ENCODE results near the gene MNAT1.
A peak's percentile ranks its signal among the peaks of the same experiment; 100 is the strongest.
"Not testable (repeated sequence)": the region's sequence is repeated elsewhere in the genome, so short reads cannot be mapped to it uniquely, and the experiment has no call there.

MNAT1 gene

DNA sequence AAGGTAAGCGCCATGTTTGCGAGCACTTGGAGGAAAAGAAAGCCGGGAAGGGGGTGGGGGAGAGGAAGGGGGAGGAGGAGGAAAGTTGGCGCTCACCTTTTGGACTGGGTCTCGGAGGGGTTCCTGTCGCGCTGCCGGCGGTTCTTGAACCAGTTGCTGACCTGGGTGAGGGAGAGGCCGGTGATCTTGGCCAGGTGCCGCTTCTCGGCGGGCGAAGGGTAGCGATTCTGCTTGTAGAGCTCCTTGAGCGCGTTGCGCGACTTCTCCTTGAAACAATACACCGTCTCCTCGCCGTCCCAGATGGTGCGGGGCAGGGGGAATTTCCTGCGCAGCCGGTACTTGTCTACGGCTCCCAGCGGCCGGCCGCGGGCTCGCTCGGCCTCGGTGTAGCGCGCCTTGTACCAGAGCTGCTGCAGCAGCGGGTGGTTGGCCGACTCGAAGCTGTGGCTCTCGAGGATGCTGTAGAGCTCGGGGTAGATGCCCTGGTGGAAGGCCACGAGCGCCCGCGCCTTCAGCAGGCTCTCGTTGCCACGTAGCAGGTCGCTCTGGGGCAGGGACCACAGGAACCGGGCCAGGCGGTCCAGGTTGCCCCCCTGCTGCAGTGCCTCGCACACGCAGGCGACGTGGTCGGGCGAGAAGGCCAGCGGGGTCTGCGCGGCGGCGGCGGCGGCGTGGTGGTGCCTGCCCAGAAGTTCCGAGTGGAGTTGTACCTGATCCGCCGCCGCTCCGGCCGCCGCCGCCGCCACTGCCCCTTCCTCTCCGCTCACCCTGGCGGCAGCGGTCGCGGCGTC lies 11.2 kb upstream of the MNAT1 start:
- Mint-ChIP-seq H3K27me3 (peaks cover 47% of the 10 kb centered on the region), H3K9me3 (ENCODE audit: low read depth) (no peaks in the 10 kb centered on the region), H3K36me3 (peaks cover 3% of the 10 kb centered on the region), H3K4me1 (ENCODE audit: low read depth) (peaks cover 18% of the 10 kb centered on the region), H3K27ac (no peak overlapping the region), H3K4me3 (peak overlapping the region; percentile 87)

GRCh38 chr14:60723907-60724618 lies 10.5 kb upstream of the MNAT1 start, which contains the start of gene SIX4:
TSS of gene SIX4 (minus strand) at chr14:60724351. CDS start at chr14:60724074, 277 bp downstream.
- Mint-ChIP-seq H3K27ac (no peak within 1 kb of the TSS), H3K27me3 (peaks cover 48% of the 10 kb centered on the region), H3K9me3 (ENCODE audit: low read depth) (no peaks in the 10 kb centered on the region), H3K4me1 (ENCODE audit: low read depth) (peaks cover 18% of the 10 kb centered on the region), H3K36me3 (peaks cover 3% of the 10 kb centered on the region), H3K4me3 (peak within 1 kb of the TSS; percentile 89)

DNA sequence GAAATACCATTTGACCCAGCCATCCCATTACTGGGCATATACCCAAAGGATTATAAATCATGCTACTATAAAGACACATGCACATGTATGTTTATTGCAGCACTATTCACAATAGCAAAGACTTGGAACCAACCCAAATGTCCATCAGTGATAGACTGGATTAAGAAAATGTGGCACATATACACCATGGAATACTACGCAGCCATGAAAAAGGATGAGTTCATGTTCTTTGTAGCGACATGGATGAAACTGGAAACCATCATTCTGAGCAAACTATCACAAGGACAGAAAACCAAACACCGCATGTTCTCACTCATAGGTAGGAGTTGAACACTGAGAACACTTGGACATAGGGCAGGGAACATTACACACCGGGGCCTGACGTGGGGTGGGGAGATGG lies 3.3 kb upstream of the MNAT1 start:
- H3K4me3 Mint-ChIP-seq; H3K9me3 Mint-ChIP-seq (ENCODE audit: low read depth); H3K36me3 Mint-ChIP-seq; H3K27ac Mint-ChIP-seq: not testable (repeated sequence)
- Mint-ChIP-seq H3K4me1 (ENCODE audit: low read depth) (peaks cover 20% of the 10 kb centered on the region), H3K27me3 (peaks cover 25% of the 10 kb centered on the region)

DNA sequence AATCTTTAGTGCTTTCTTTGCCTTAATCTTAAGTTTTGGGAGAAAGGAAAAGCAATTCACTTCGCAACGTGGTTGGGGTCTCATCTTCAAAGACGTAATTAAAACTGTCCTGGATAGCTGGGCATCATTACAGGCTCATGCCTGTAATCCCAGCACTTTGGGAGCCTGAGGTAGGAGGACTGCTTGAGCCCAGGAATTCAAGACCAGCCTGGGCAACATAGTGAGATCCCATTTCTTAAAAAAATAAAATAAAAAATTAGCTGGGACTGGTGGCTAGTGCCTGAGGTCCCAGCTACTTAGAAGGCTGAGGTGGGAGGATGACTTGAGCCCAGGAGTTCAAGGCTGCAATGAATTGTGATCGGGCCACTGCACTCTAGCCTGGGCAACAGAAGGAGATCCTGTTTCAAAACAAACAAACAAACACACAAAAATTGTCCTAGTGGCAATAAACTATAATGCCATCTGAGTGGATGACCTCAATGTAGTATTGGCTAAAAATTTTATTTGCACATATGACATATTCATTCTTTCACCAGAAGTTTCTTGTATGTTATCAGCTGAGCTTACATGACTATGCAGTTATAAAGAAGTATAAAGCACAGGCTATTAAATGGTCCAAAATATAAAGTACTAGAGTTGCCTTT lies 1.6 kb upstream of the MNAT1 start:
- H3K36me3 Mint-ChIP-seq, result peaks cover 3% of the 10 kb centered on the region
- peaks cover 24% of the 10 kb centered on the region for H3K4me1 Mint-ChIP-seq (ENCODE audit: low read depth)
- H3K4me3 Mint-ChIP-seq, result no peak overlapping the region
- no peak overlapping the region for H3K27ac Mint-ChIP-seq
- peaks cover 11% of the 10 kb centered on the region for H3K27me3 Mint-ChIP-seq
- H3K9me3 Mint-ChIP-seq (ENCODE audit: low read depth), result no peaks in the 10 kb centered on the region

DNA sequence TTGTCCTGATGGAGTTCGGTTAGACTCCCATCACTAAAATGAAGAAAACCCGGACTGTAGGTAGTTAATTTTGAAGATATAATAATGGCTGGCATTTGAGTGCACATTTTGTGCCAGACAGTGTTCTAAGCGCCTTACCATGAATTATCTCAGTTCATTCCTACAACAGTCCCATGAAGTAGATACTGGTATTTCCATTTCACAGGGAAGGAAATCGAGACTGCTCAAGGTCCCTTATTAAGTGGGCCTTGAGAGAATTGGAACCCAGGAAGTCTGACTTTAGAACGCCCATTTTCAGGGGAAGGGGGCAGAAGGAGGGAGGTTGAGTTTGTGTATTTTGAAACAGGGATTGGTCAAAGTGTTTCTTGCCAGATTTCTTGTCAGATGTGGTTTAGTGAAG lies 855 bp downstream of the MNAT1 start:
- H3K4me1 Mint-ChIP-seq (ENCODE audit: low read depth), result peaks cover 36% of the 10 kb centered on the region
- H3K4me3 Mint-ChIP-seq, result peak overlapping the region; percentile 100
- H3K27me3 Mint-ChIP-seq, result peaks cover 2% of the 10 kb centered on the region
- H3K36me3 Mint-ChIP-seq, result peaks cover 2% of the 10 kb centered on the region
- H3K9me3 Mint-ChIP-seq (ENCODE audit: low read depth), result no peaks in the 10 kb centered on the region
- H3K27ac Mint-ChIP-seq, result no peak overlapping the region

DNA sequence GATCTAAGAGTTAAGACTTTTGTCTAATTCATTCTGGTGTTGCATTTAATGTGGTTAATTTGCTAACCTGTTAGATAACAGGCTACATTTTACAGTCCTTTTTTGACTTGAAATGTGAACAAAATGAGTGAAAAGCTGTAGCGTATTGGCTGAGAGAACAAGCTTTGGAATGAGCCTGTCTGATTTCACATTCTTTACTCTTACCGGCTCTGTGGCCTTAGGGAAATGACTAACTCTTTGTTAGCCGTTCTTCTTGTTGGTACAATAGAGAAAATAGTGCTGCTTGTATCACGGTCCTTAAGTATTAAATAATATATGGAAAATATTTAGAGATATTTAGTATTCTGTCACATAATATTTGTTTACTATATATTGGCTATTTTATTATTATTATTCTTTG lies 1.9 kb downstream of the MNAT1 start:
- peaks cover 36% of the 10 kb centered on the region for H3K4me1 Mint-ChIP-seq (ENCODE audit: low read depth)
- H3K27ac Mint-ChIP-seq, result no peak overlapping the region
- H3K9me3 Mint-ChIP-seq (ENCODE audit: low read depth), result no peaks in the 10 kb centered on the region
- no peaks in the 10 kb centered on the region for H3K27me3 Mint-ChIP-seq
- peak overlapping the region; percentile 58 for H3K4me3 Mint-ChIP-seq
- peaks cover 2% of the 10 kb centered on the region for H3K36me3 Mint-ChIP-seq

GRCh38 chr14:60738843-60739508 lies 4.4 kb downstream of the MNAT1 start:
- Mint-ChIP-seq H3K4me3 (no peak overlapping the region), H3K9me3 (ENCODE audit: low read depth) (no peaks in the 10 kb centered on the region), H3K27ac (no peak overlapping the region), H3K36me3 (peaks cover 10% of the 10 kb centered on the region), H3K27me3 (no peaks in the 10 kb centered on the region), H3K4me1 (ENCODE audit: low read depth) (peaks cover 43% of the 10 kb centered on the region)

- peaks cover 11% of the 10 kb centered on the region for H3K4me1 Mint-ChIP-seq (ENCODE audit: low read depth)
- no peaks in the 10 kb centered on the region for H3K9me3 Mint-ChIP-seq (ENCODE audit: low read depth)
- H3K36me3 Mint-ChIP-seq, result peaks cover 13% of the 10 kb centered on the region
- H3K27me3 Mint-ChIP-seq, result no peaks in the 10 kb centered on the region
- no peak overlapping the region for H3K4me3 Mint-ChIP-seq
- no peak overlapping the region for H3K27ac Mint-ChIP-seq
Observed at GRCh38 chr14:60744566-60744965, 10.0 kb downstream of the MNAT1 start.

DNA sequence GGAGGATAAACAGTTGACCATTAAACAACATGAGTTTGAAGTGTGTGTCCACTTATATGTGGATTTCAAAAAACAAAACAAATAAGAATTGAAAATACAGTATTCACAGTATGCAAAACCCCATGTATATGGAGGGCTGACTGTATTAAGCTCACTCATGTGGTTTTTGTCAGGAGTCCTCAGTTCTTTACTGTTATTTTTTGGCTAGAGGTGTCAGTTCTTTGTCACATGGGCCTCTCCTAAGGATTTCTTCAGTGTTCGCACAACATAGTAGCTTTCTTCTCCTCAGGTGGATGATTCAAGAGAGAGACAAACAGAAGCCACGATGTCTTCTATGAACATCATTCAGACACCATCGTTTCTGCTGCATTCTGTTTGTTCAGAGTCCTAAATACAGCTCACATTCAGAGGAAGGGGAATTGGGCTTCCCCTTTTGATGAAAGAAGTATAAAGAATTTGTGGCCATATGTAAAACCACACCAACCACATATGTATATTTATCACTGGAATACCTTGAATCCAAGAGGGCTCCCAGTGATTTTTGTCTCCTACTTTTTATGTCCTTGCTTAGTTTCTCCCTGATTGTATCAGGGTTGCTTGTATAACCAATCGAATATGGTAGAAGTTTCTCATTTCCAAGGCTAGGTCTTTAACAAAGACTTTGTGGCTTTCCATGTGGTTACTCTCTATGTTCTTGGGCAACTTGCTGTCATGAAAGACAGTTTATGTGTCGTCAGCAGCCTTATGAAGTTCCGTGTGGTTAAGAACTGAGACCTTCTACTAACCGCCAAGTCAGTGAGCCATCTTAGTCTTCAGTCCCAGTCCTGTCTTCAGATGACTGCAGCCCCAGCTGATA lies 18.9 kb downstream of the MNAT1 start:
- peak overlapping the region; percentile 71 for H3K4me3 Mint-ChIP-seq
- H3K9me3 Mint-ChIP-seq (ENCODE audit: low read depth), result no peaks in the 10 kb centered on the region
- peaks cover 37% of the 10 kb centered on the region for H3K4me1 Mint-ChIP-seq (ENCODE audit: low read depth)

GRCh38 chr14:60756847-60757246 lies 22.3 kb downstream of the MNAT1 start:
- no peak overlapping the region for H3K27ac Mint-ChIP-seq

More for the DNA sequence above, 18.9 kb downstream of the MNAT1 start:
- peaks cover 2% of the 10 kb centered on the region for H3K36me3 Mint-ChIP-seq
- peak overlapping the region; percentile 62 for H3K27ac Mint-ChIP-seq
- H3K27me3 Mint-ChIP-seq, result peaks cover 5% of the 10 kb centered on the region

DNA sequence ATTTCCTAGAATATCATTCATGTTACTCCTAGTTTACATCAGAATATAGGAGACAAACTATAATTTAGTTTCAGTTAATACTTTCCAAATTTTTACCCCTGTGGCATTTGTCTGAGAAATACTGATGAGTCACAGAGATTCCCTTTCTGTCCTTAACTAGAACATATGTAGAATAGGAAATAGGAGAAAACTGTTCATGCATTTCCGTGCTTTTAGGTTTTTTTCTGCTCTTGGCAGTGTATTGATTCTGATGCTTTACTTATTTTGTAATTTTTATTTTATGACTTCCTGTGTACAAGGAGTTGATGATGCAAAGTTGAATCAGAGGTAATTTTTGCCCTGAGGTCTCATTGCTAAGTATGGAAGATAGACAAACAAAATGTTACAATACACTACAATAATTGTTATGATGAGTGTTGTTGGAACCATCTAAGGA lies 23.0 kb downstream of the MNAT1 start:
- no peaks in the 10 kb centered on the region for H3K9me3 Mint-ChIP-seq (ENCODE audit: low read depth)
- H3K27ac Mint-ChIP-seq, result no peak overlapping the region
- peaks cover 9% of the 10 kb centered on the region for H3K36me3 Mint-ChIP-seq
- no peak overlapping the region for H3K4me3 Mint-ChIP-seq
- peaks cover 50% of the 10 kb centered on the region for H3K4me1 Mint-ChIP-seq (ENCODE audit: low read depth)
- peaks cover 5% of the 10 kb centered on the region for H3K27me3 Mint-ChIP-seq

More at GRCh38 chr14:60756847-60757246, 22.3 kb downstream of the MNAT1 start:
- peaks cover 9% of the 10 kb centered on the region for H3K36me3 Mint-ChIP-seq
- peaks cover 52% of the 10 kb centered on the region for H3K4me1 Mint-ChIP-seq (ENCODE audit: low read depth)
- no peak overlapping the region for H3K4me3 Mint-ChIP-seq
- peaks cover 5% of the 10 kb centered on the region for H3K27me3 Mint-ChIP-seq
- no peaks in the 10 kb centered on the region for H3K9me3 Mint-ChIP-seq (ENCODE audit: low read depth)

DNA sequence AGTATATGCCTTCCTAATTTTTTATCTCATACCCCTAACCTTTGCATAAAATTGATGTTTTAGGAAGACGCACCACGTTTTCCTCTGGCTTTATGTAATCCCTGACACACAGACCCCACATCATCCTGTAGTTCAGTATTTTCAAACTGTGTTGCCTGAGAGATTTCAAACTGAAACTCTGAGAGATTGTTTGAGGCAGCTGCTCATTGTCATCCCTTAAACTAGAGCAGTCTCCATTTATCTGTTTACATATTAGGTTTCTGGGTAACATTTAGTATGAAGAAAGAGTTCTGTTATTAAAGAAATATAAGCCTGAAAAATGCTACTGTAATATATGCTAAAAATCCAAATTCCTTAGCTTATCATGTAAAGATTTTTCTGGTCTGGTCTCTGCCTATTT lies 24.3 kb downstream of the MNAT1 start:
- H3K9me3 Mint-ChIP-seq (ENCODE audit: low read depth), result no peaks in the 10 kb centered on the region
- H3K36me3 Mint-ChIP-seq, result peaks cover 7% of the 10 kb centered on the region
- H3K27ac Mint-ChIP-seq, result no peak overlapping the region
- H3K4me1 Mint-ChIP-seq (ENCODE audit: low read depth), result peaks cover 38% of the 10 kb centered on the region
- H3K4me3 Mint-ChIP-seq, result no peak overlapping the region
- peaks cover 3% of the 10 kb centered on the region for H3K27me3 Mint-ChIP-seq

- Mint-ChIP-seq H3K27me3 (peaks cover 3% of the 10 kb centered on the region), H3K4me1 (ENCODE audit: low read depth) (peaks cover 31% of the 10 kb centered on the region), H3K27ac (no peak overlapping the region), H3K9me3 (ENCODE audit: low read depth) (no peaks in the 10 kb centered on the region), H3K4me3 (no peak overlapping the region), H3K36me3 (peaks cover 9% of the 10 kb centered on the region)
Observed at GRCh38 chr14:60760209-60760608, 25.6 kb downstream of the MNAT1 start.
